Measurements from ENCODE around the gene NACA2.

Gene NACA2

DNA sequence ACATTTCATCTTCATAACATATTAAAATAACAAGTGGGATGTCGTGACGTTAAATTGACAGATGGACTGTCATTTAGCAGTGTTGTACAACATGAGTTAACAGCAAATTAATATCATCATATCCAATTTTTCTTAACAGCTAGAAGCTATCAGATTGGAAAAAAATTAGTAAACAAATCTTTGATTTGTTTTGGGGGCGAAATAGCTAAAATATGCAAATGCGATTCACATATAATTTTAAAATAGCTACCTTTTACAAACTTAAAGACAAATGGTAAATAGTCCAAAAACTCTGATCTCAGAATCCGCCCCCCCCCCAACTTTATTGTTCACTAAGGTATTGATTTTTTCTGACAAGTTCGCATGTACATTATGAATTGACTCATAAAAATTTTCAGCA, 20.3 kb upstream of the NACA2 start:
- in situ Hi-C loops (cut with MboI; ENCODE audit: low pct_unique_long_range_greater_than_20kb, low sequenced_read_pairs, unreplicated experiment), result no loop called here

DNA sequence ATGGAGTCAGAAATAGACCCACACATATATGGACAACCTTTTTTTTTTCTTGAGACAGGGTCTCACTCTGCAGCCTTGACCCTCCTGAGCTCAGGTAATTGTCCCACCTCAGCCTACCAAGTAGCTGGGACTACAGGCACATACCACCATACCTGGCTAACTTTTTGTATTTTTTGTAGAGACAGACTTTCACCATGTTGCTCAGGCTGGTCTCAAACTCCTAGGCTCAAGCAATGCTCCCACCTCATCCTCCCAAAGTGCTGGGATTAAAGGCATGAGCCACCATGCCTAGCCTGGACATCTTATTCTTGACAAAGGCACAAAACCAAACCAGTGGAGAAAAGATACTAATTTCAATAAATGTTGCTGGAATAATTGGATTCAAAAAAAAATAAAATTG, 14.7 kb upstream of the NACA2 start:
- in situ Hi-C loops (cut with MboI; ENCODE audit: low pct_unique_long_range_greater_than_20kb, low sequenced_read_pairs, unreplicated experiment), result no loop called here
- TF ChIP-seq, protein P1, sequence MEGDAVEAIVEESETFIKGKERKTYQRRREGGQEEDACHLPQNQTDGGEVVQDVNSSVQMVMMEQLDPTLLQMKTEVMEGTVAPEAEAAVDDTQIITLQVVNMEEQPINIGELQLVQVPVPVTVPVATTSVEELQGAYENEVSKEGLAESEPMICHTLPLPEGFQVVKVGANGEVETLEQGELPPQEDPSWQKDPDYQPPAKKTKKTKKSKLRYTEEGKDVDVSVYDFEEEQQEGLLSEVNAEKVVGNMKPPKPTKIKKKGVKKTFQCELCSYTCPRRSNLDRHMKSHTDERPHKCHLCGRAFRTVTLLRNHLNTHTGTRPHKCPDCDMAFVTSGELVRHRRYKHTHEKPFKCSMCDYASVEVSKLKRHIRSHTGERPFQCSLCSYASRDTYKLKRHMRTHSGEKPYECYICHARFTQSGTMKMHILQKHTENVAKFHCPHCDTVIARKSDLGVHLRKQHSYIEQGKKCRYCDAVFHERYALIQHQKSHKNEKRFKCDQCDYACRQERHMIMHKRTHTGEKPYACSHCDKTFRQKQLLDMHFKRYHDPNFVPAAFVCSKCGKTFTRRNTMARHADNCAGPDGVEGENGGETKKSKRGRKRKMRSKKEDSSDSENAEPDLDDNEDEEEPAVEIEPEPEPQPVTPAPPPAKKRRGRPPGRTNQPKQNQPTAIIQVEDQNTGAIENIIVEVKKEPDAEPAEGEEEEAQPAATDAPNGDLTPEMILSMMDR (IDR thresholded peaks at IDR 0.05; ENCODE audit: extremely low read depth, insufficient read depth, missing control alignments), result no peak
- no peak for DNase-seq (ENCODE audit: low spot score)

More for the DNA sequence above, 20.3 kb upstream of the NACA2 start:
- TF ChIP-seq, protein P1 (IDR thresholded peaks at IDR 0.05; ENCODE audit: extremely low read depth, insufficient read depth, missing control alignments), result no peak
- no peak for DNase-seq (ENCODE audit: low spot score)

DNA sequence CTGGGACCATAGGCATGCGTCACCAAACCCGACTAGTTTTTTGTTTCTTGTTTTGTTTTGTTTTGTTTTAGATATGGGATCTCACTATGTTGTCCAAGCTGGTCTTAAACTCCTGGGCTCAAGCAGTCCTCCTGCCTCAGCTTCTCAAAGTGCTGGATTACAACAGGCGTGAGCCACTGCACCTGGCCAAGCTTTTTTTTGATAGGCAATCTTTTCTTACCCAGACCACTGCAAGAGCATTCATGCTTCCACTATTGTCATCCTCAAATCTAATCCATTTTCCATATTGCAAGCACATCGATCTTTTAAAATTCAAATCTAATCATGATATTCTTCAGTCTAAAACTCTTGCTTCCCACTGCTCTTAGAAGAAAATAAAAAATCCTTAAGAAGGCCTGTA, 10.3 kb upstream of the NACA2 start:
- in situ Hi-C loops (cut with MboI; ENCODE audit: low pct_unique_long_range_greater_than_20kb, low sequenced_read_pairs, unreplicated experiment), result no loop called here
- DNase-seq (ENCODE audit: low spot score), result no peak
- TF ChIP-seq, protein P1 (IDR thresholded peaks at IDR 0.05; ENCODE audit: extremely low read depth, insufficient read depth, missing control alignments), result no peak

DNA sequence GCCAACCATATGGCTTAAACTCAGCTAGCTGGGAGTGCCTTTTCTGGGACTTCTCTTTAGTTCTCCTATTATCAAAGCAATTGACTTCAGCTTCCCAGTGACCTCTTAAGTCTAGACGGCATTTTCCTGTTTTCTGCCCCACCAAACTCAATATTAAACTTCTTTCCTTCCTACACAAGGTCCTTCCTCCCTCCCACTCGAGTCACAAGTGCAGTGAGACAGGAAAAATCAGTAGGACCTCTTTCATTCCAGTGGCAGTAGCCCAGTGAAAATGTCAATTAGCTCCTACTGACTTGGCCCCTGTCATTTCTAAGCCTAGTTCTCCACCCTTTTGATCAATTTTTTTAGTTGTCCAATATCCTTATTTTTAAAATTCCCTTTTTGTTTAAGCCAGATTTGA, 9.6 kb upstream of the NACA2 start:
- no peak for DNase-seq (ENCODE audit: low spot score)
- in situ Hi-C loops (cut with MboI; ENCODE audit: low pct_unique_long_range_greater_than_20kb, low sequenced_read_pairs, unreplicated experiment), result no loop called here
- TF ChIP-seq, protein P1 (IDR thresholded peaks at IDR 0.05; ENCODE audit: extremely low read depth, insufficient read depth, missing control alignments), result no peak

DNA sequence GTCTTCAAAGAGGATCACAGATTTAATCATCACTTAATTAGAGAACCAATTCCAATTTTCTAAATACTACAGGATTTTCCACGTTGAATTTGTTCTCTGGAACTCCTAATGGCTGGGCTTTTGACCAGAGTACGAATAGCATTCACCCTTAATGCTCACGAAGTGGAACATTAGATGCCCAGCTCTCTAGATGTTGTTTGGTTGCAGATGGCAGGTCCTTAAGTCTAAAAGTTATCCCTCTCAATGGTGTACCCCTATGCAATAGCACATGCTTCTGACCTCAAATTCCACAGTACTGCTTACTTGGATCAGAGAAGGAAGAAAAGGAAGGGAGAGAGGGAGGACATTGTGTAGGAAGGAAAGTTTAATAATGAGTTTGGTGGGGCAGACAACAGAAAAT, 8.6 kb upstream of the NACA2 start:
- in situ Hi-C loops (cut with MboI; ENCODE audit: low pct_unique_long_range_greater_than_20kb, low sequenced_read_pairs, unreplicated experiment), result no loop called here
- TF ChIP-seq, protein P1 (IDR thresholded peaks at IDR 0.05; ENCODE audit: extremely low read depth, insufficient read depth, missing control alignments), result no peak
- no peak for DNase-seq (ENCODE audit: low spot score)

DNA sequence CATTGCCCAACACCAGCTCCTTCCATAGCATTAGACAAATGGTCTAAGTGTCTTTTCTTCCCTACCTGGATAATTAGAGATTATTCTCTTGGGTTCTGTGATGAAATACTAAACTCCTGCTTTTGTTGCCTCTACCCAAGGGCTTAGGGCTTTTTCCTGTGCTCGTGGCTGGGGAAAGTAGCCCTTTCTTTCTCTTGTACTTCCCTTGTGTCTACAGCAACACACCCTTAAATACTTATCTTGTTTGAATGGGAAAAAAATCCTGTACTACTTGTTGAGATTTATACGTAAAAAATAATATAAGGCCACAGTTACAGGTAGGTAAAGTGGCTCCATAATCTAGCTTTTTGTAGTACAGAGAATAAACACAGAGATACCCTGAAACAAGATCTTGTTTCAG, 7.0 kb upstream of the NACA2 start:
- TF ChIP-seq, protein P1 (IDR thresholded peaks at IDR 0.05; ENCODE audit: extremely low read depth, insufficient read depth, missing control alignments), result no peak
- DNase-seq (ENCODE audit: low spot score), result no peak
- in situ Hi-C loops (cut with MboI; ENCODE audit: low pct_unique_long_range_greater_than_20kb, low sequenced_read_pairs, unreplicated experiment), result no loop called here

DNA sequence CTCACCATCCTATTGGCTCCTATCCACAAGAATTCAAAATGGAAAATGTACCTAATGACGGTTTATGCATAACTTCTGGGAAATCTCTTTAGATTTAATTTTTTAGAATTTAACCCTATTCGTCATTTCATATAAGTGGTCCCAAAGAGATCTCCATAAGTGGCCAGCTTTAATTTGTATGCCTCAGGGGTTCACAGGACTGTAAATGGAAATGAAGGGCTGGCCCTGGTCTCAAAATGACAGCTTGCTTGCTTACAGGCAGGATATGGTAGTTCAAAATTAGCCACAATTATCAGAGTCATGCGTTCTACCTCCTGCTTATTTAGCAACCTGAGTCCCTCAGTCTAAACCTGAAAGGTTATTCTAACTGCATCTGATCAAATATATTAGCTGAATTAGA, 6.6 kb upstream of the NACA2 start:
- DNase-seq (ENCODE audit: low spot score), result no peak
- TF ChIP-seq, protein P1 (IDR thresholded peaks at IDR 0.05; ENCODE audit: extremely low read depth, insufficient read depth, missing control alignments), result no peak
- in situ Hi-C loops (cut with MboI; ENCODE audit: low pct_unique_long_range_greater_than_20kb, low sequenced_read_pairs, unreplicated experiment), result no loop called here
